GM18526 (cell line): ENCODE measurements around the gene TMPRSS15.

Experiments used
- POLR2A ChIP-seq: IDR thresholded peaks from 3 replicates; pipeline ENCODE4 v1.6.1; 2011; ENCODE audit not compliant: insufficient read length; ENCODE audit errors: extremely low read depth

TMPRSS15 gene

DNA sequence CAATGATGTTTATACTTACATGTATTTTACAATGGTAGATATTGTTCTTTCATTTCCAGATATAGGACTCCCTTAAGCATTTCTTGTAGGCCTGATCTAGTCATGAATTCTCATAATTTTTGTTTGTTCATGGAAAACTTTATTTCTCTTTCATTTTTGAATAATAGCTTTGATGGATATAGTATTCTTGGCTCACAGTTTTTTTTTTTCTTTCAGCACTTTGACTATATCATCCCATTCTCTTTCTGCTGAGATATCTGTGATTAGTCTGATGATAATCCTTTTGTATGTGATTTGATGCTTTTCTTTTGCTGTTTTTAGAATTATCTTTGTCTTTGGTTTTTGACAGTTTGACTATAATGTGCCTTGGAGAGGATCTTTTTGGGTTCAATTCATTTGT is 183.1 kb downstream of the TMPRSS15 start:
- no peak for TF ChIP-seq POLR2A
